ENCODE data around the gene MYL12B.
"Not testable (repeated sequence)": the region's sequence is repeated elsewhere in the genome, so short reads cannot be mapped to it uniquely, and the experiment has no call there.

Gene MYL12B
- 191 to 471 reads per million in 2 donors for total RNA-seq

DNA sequence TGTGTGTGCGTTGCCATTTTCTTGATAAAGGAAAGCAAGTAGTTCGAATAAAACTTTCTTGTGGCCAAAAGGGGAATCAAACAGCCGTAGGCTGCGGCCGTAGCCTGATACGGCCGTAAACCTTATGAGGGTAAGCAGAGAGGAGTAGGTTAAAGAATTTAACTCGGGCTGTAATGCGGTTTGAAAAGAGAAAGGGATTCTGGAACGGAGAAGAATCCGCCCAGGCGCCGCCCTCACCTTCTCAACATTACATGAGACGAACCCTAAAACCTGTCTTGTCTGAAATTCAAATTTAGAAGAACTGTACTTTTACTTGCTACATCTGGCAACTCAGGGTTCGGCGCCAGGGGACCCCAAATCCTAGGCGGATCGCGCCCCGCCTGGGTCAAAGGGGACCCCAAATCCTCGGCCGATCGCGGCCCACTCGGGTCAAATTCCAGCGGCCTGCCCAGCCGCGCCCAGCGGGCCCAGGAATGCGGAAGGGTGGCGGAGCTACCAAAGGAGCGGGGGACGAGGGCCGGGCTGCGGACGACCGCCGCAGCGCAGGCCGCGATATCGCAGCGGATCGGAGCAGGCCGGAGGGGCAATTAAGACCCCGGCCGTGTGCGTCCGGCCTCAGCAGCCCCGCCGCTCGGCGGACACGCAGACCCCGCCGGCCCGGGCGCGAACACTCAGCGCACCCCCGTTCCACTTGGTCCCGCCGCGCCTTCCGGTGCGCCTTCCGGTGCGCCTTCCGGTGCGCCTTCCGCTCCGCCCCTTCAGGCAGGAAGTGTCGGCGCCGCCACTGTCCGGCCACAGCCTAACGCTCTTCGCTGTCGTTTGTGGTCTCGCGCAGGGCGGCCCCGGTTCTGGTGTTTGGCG is at the start of gene MYL12B:
TSS of gene MYL12B (plus strand) at position 761 of the 861 bp plus-strand sequence. CDS start 10,766 bp downstream, outside the sequence.
- DNase-seq: peak; percentile 76

DNA sequence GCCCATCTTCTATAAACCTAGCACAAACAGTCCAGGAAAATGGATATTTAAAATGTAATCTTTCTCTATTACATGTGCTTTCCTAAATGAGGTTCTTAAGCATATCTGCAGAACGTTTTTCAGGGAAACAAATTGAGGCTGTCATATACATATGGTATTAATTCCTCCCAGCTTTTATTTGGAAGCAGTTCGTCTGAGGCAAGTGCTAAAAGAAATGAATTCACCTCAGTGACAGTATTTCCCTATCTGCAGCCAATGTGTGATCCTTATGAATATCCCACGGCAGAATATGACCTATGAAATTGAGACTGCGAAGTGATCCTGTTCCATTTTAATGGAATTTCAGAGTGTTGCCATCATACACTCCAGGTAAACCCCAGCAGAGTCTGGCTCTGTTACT is 49.3 kb upstream of the MYL12B start:
- DNase-seq: no peak

DNA sequence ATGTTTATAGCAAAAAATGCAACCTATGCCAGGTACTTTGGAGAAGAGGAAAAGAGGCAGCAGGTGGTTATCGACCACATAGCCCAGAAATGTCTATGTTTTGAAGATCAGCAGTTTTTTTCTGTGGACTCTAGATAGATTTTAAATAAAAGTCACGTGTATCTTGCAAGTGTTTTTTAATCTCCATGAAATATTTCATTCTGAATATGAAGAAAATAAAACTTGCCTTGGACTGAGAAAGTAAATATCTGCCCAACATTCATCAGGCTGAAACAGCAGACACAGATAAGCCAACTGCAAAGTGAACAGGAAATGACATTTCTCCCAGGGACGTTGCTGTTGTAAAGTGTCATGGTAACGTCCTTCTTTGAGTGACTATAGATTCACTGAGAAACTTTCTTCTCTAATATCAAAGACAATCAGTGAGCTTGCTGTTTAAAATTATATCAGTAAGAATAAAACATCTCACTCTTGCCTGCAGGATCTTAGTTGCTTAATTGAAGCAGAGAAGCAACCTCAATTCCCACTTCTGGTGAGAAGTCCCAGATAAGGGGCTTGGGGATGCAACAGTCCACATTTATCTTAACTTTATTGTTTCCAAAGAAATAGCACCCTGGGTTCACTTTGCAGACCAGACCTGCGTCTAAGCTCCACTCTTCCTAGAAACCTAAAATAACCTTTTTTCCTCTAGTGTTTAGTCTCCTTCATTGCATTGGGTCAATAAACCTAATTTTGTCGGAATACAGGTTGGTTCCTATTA is 48.5 kb upstream of the MYL12B start:
- DNase-seq: no peak

GRCh38 chr18:3214855-3215637 is 46.9 kb upstream of the MYL12B start:
- DNase-seq: no peak

- no peak for DNase-seq
Measured at GRCh38 chr18:3216987-3217386, 44.9 kb upstream of the MYL12B start.

- DNase-seq: no peak
Measured at GRCh38 chr18:3217948-3218647, 43.8 kb upstream of the MYL12B start.

DNA sequence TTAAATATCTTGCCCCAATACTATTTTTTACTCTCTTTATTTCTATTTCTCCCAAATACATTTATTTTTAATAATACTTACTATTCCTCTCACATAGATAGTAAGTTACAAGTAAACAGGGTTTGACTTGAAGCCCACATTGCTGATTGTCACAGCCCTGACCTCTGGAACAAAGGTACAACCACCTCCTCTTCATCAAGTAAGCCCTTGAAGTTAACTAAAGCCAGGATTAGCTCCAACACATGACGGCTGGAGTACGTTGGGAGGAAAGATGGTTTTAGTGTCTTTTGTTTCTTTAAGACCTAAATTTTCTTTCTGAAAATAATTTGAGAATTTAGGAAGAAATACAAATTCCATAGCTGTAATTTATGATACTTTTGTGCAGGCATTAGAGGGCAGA is 43.1 kb upstream of the MYL12B start:
- DNase-seq: no peak

- no peak for DNase-seq
Measured at GRCh38 chr18:3219241-3219630, 42.7 kb upstream of the MYL12B start.

GRCh38 chr18:3219631-3220335 is 42.1 kb upstream of the MYL12B start, which contains the start of gene MYOM1:
Gene MYOM1 (minus strand): TSS chr18:3219968. CDS start chr18:3215223, 4,745 bp downstream.
- DNase-seq: no peak

DNA sequence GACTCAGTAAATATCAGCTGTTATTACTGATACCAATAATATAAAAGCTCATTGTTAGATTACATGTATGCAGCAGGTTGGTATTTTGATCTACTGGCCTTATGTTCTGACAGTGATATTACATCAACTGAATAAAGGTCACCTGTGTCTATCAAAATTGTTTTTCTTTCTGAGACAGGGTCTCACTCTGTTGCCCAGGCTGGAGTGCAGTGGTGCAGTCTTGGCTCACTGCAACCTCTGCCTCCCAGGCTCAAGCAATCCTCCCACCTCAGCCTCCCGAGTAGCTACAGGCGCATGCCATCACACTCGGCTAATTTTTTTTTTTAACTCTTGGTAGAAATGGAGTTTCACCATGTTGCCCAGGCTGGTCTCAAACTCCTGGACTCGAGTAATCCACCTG is 41.1 kb upstream of the MYL12B start:
- DNase-seq: not testable (repeated sequence)

DNA sequence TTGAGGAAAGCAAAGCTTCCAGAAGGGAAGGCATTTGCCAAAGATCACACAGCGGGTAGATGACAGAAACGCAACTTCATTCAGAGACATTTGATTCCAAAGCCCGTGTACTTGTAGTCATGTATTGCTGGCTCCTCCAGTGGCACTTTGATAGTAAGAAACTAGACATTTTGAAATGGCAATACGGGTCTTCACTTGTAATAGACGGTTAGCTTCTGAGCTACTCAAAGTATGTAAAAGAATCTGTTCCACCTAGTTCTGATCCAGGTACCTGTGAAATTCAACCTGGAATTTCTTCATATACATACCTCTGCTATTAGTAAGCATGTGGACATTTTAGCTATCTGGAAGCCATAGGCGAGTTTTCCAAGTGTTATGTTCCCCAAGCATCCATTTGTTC is 40.4 kb upstream of the MYL12B start:
- DNase-seq: no peak

- DNase-seq: no peak
Measured at GRCh38 chr18:3223356-3223755, 38.6 kb upstream of the MYL12B start.

- DNase-seq: no peak
Measured at GRCh38 chr18:3224223-3224622, 37.7 kb upstream of the MYL12B start.

DNA sequence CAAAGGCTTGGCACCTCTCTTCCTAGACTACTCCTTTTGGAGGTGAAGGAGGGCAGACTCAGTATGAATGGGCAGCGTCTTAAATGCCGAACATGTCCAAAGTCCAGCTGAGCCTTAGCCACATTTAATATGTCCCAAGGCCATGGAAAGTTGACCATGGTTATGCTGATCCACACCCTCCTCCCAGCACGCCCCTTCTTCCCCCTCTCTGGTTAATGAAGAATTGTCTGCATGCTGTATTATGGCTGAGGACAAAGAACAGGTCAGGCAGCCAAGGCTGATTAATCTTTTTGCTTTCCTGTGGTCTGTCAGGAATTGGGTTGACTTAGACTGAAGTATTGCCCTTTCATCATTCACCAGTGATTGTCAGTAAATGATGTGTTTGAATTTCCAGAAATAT is 36.3 kb upstream of the MYL12B start:
- no peak for DNase-seq

- no peak for DNase-seq
Measured at GRCh38 chr18:3226048-3226447, 35.9 kb upstream of the MYL12B start.

DNA sequence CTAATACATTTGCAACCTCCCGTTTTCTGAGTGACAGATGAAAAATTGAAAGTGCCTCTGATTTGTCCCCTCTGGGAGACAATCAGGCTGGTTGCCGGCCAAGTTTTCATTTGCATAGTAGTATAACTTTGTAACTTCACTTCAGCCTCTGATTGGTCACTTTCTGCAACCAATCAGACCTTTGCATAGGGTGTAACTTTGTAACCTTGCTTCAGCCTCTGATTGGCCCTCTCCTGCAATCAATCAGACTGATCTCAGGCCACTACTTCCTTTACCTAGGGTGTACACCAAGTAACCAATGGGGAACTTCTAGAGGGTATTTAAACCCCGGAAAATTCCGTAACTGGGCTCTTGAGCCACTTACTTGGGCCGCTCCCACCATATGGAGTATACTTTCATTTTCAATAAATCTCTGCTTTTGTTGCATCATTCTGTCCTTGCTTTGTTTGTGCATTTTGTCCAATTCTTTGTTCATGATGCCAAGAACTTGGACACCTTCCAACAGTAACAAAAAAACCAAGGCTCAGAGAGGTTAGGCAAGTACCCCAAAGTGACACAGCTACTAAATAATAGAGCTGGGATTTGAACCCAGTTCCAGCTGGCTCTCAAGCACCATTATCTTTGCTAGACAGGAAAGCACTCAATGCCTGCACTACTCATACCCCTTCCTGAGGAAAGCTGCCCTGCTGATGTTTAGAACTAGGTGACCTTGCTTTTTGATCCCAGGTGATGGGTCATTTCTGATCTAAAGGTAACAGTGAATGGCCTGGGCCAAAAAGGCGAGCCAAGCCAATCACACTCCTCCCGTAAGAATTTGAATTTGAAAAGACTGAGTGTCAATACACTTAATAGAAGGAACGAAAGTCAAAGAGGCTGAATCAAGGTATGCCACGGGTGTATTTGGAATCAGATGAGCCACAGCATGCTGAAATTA is 31.3 kb upstream of the MYL12B start:
- no peak for DNase-seq

GRCh38 chr18:3233004-3233403 is 28.9 kb upstream of the MYL12B start:
- DNase-seq: no peak

- DNase-seq: no peak
Measured at GRCh38 chr18:3233433-3234168, 28.3 kb upstream of the MYL12B start.

GRCh38 chr18:3234457-3234856 is 27.5 kb upstream of the MYL12B start:
- DNase-seq: no peak

GRCh38 chr18:3235846-3236245 is 26.1 kb upstream of the MYL12B start:
- DNase-seq: no peak
